Bone marrow (tissue), 2 donors: ENCODE data around the gene SPAG6.
"Not testable (repeated sequence)": the region's sequence is repeated elsewhere in the genome, so short reads cannot be mapped to it uniquely, and the experiment has no call there.

ENCODE experiments used
- DNase-seq, 2 donors: peaks; one replicate each; lab custom pipeline; 2025; lab: John Stamatoyannopoulos, UW

SPAG6 gene

GRCh38 chr10:22345301-22346095 is at the start of gene SPAG6:
Gene SPAG6 (plus strand): TSS chr10:22345496. CDS start chr10:22345612, 116 bp downstream.
- DNase-seq: peak in 1 of 2 donors; percentile 29

GRCh38 chr10:22301193-22301592 is 44.1 kb upstream of the SPAG6 start:
- DNase-seq: no peak

GRCh38 chr10:22303461-22303860 is 41.8 kb upstream of the SPAG6 start:
- DNase-seq: no peak

GRCh38 chr10:22305721-22306120 is 39.6 kb upstream of the SPAG6 start:
- no peak for DNase-seq

- DNase-seq: peak in 1 of 2 donors; percentile 52
Observed at GRCh38 chr10:22308390-22308789, 36.9 kb upstream of the SPAG6 start.

- DNase-seq: no peak
Observed at GRCh38 chr10:22309180-22310000, 35.9 kb upstream of the SPAG6 start.

GRCh38 chr10:22310012-22310411 is 35.3 kb upstream of the SPAG6 start:
- not testable (repeated sequence) for DNase-seq

GRCh38 chr10:22310928-22311327 is 34.4 kb upstream of the SPAG6 start:
- DNase-seq: no peak

- DNase-seq: peak in 1 of 2 donors; percentile 21
Observed at GRCh38 chr10:22314852-22315251, 30.4 kb upstream of the SPAG6 start.

- peak in 1 of 2 donors; percentile 71 for DNase-seq
Observed at GRCh38 chr10:22315455-22316285, 29.6 kb upstream of the SPAG6 start.

GRCh38 chr10:22316286-22317075 is 28.8 kb upstream of the SPAG6 start, which contains the start of gene COMMD3:
Gene COMMD3 (plus strand): TSS chr10:22316388. CDS start chr10:22316418, 30 bp downstream.
- DNase-seq: peak; percentile 82 to 84

GRCh38 chr10:22317076-22317370 is 28.3 kb upstream of the SPAG6 start:
- DNase-seq: no peak

GRCh38 chr10:22317771-22318565 is 27.3 kb upstream of the SPAG6 start:
- DNase-seq: no peak

- no peak for DNase-seq
Observed at GRCh38 chr10:22318772-22319171, 26.5 kb upstream of the SPAG6 start.

- no peak for DNase-seq
Observed at GRCh38 chr10:22319547-22319979, 25.7 kb upstream of the SPAG6 start.

- DNase-seq: no peak
Observed at GRCh38 chr10:22319980-22320558, 25.2 kb upstream of the SPAG6 start.

- peak in 1 of 2 donors; percentile 61 for DNase-seq
Observed at GRCh38 chr10:22320591-22321155, 24.6 kb upstream of the SPAG6 start, which contains the start of gene BMI1. Gene BMI1 (plus strand): TSS chr10:22321099. CDS start chr10:22326450, 5,351 bp downstream.

GRCh38 chr10:22321156-22321923 is 24.0 kb upstream of the SPAG6 start:
- DNase-seq: peak; percentile 61 to 73
